HepG2 (cell line): ENCODE results near the gene ASXL1. TPM values are rescaled to one million over a fixed set of nuclear protein-coding genes. Genes with fewer than 3 reads are reported as not detected.
A peak's percentile ranks its signal among the peaks of the same experiment; 100 is the strongest.

ENCODE experiments used
- BRD4 ChIP-seq: sonication (generic); formaldehyde crosslinking; IDR thresholded peaks from 2 replicates; pipeline ENCODE4 v1.4.0; 2020; ENCODE audit warnings: missing genetic modification reagents
- DNMT3B ChIP-seq: conservative IDR thresholded peaks from 2 replicates; pipeline ENCODE4 v1.6.1; 2016; ENCODE audit warnings: missing biosample characterization, control low read depth
- HDAC1 ChIP-seq: sonication (generic); formaldehyde crosslinking; IDR thresholded peaks from 2 replicates; pipeline ENCODE4 v1.5.1; 2020; ENCODE audit warnings: mild to moderate bottlenecking, missing genetic modification reagents
- HNF1B ChIP-seq: sonication (generic); formaldehyde crosslinking; IDR thresholded peaks from 2 replicates; pipeline ENCODE4 v1.5.1; 2020; ENCODE audit warnings: mild to moderate bottlenecking, moderate library complexity, missing genetic modification reagents
- LCORL ChIP-seq, 2 experiments: fragments of 450-650 bp in 1 of 2; sonication (generic) in 1 of 2; formaldehyde crosslinking in 1 of 2; IDR thresholded peaks; 2 replicates each; pipeline versions ENCODE4 v1.5.0 to v1.6.1; 2017 to 2020; ENCODE audit warnings: antibody characterized with exemption in 1 of 2, missing genetic modification reagents in 1 of 2
- NONO ChIP-seq, 2 experiments: fragments of 450-650 bp in 1 of 2; sonication (generic) in 1 of 2; formaldehyde crosslinking in 1 of 2; IDR thresholded peaks in 1 of 2; conservative IDR thresholded peaks in 1 of 2; 2 replicates each; pipeline versions ENCODE4 v1.6.1 to v1.8.0; 2017 to 2022; ENCODE audit warnings: mild to moderate bottlenecking in 1 of 2, missing genetic modification reagents in 1 of 2, moderate library complexity in 1 of 2
- NR2F6 ChIP-seq, 2 experiments: IDR thresholded peaks; 2 replicates each; pipeline ENCODE4 v1.6.1; 2016; ENCODE audit warnings: antibody characterized with exemption in 1 of 2, mild to moderate bottlenecking in 1 of 2
- PAX8 ChIP-seq: sonication (generic); formaldehyde crosslinking; IDR thresholded peaks from 2 replicates; pipeline ENCODE4 v1.8.0; 2022; ENCODE audit warnings: mild to moderate bottlenecking, missing genetic modification reagents, borderline replicate concordance
- RFX5 ChIP-seq: IDR thresholded peaks from 2 replicates; pipeline ENCODE4 v1.6.1; 2011; ENCODE audit warnings: low read depth, low read length, improper control_type of control experiment
- ZFP90 ChIP-seq: sonication (generic); formaldehyde crosslinking; IDR thresholded peaks from 2 replicates; pipeline ENCODE4 v1.8.0; 2022; ENCODE audit warnings: missing genetic modification reagents, mild to moderate bottlenecking, inconsistent platforms, borderline replicate concordance
- ZFP91 ChIP-seq: sonication (generic); formaldehyde crosslinking; IDR thresholded peaks from 2 replicates; pipeline ENCODE4 v1.9.0; 2022; ENCODE audit warnings: missing genetic modification reagents, mild to moderate bottlenecking, borderline replicate concordance
- ZMYM4 ChIP-seq: sonication (generic); formaldehyde crosslinking; IDR thresholded peaks from 2 replicates; pipeline ENCODE4 v1.8.1; 2023; ENCODE audit warnings: mild to moderate bottlenecking, missing genetic modification reagents
- ZNF205 ChIP-seq: IDR thresholded peaks from 2 replicates; pipeline ENCODE4 v1.6.1; 2018; ENCODE audit warnings: missing biosample characterization, missing genetic modification reagents
- ZNF230 ChIP-seq: sonication (generic); formaldehyde crosslinking; IDR thresholded peaks from 2 replicates; pipeline ENCODE4 v1.4.0; 2020; ENCODE audit warnings: mild to moderate bottlenecking, missing genetic modification reagents
- ZNF251 ChIP-seq: sonication (generic); formaldehyde crosslinking; IDR thresholded peaks from 2 replicates; pipeline ENCODE4 v1.9.0; 2021; ENCODE audit warnings: mild to moderate bottlenecking, missing genetic modification reagents
- ZNF331 ChIP-seq: sonication (generic); formaldehyde crosslinking; IDR thresholded peaks from 2 replicates; pipeline ENCODE4 v1.4.0; 2020; ENCODE audit warnings: missing genetic modification reagents
- ZNF605 ChIP-seq: sonication (generic); formaldehyde crosslinking; IDR thresholded peaks from 2 replicates; pipeline ENCODE4 v1.8.0; 2022; ENCODE audit warnings: mild to moderate bottlenecking, missing genetic modification reagents
- ZNF747 ChIP-seq: sonication (generic); formaldehyde crosslinking; IDR thresholded peaks from 2 replicates; pipeline ENCODE4 v1.8.1; 2023; ENCODE audit warnings: missing genetic modification reagents, mild to moderate bottlenecking, borderline replicate concordance
- ZNF784 ChIP-seq: sonication (generic); formaldehyde crosslinking; IDR thresholded peaks from 2 replicates; pipeline ENCODE4 v1.5.1; 2020; ENCODE audit warnings: missing genetic modification reagents, mild to moderate bottlenecking, borderline replicate concordance
- ZNF891 ChIP-seq: sonication (generic); formaldehyde crosslinking; IDR thresholded peaks from 2 replicates; pipeline ENCODE4 v1.5.0; 2020; ENCODE audit warnings: mild to moderate bottlenecking, missing genetic modification reagents
- polyA plus RNA-seq, 8 experiments: library from polyadenylated mRNA; depleted of rRNA in 3 of 8; stranded (reverse) in 7 of 8; unstranded in 1 of 8; fragments of >200 nt; fragmentation: Illumina TruSeq in 4 of 8; extraction: Trizol in 4 of 8; gene quantifications; 2 replicates each; pipeline versions ENCODE4 v1.2.1 to v1.2.3, GENCODE V29; 2011 to 2016; ENCODE audit warnings: low read depth in 4 of 8, missing spikeins in 1 of 8, mixed read lengths in 1 of 8; ENCODE audit not compliant: insufficient read depth in 1 of 8
- total RNA-seq, 5 experiments: library from RNA; depleted of rRNA; stranded (reverse); fragments of >200 nt; fragmentation: Illumina TruSeq; extraction: Trizol; gene quantifications; 2 replicates each; pipeline ENCODE4 v1.2.3, GENCODE V29; 2016; ENCODE audit warnings: low read depth in 1 of 5

Gene ASXL1
- total and polyA plus RNA-seq, 2 of the 13 experiments (the other 11 are each of a cell fraction or from before 2014, with no cell fraction given) = 62.1 to 74.8 TPM

- TF ChIP-seq ZNF784 (CRISPR knock-in tag) (no peak), ZNF605 (CRISPR knock-in tag) (0 out of 2 replicates have a peak, but pooled peaks have one; percentile 47), ZNF331 (no peak), ZNF205 (CRISPR knock-in tag) (no peak), HNF1B (CRISPR knock-in tag) (0 out of 2 replicates have a peak, but pooled peaks have one; percentile 17), HDAC1 (CRISPR knock-in tag) (peak; percentile 1; the same call in 1 of the 2 replicates), RFX5 (0 out of 2 replicates have a peak, but pooled peaks have one; percentile 18), ZNF230 (CRISPR knock-in tag) (0 out of 2 replicates have a peak, but pooled peaks have one; percentile 44), NONO (IDR thresholded peaks at IDR 0.05) (no peak), NONO (CRISPR knock-in tag; conservative IDR thresholded peaks at IDR 0.05) (0 out of 2 replicates have a peak, but pooled peaks have one; percentile 28), ZMYM4 (CRISPR knock-in tag) (0 out of 2 replicates have a peak, but pooled peaks have one; percentile 26), DNMT3B (CRISPR knock-in tag) (no peak), PAX8 (CRISPR knock-in tag) (no peak), ZNF747 (CRISPR knock-in tag) (0 out of 2 replicates have a peak, but pooled peaks have one; percentile 47), ZNF891 (CRISPR knock-in tag) (peak; percentile 5; the same call in 1 of the 2 replicates), LCORL (IDR thresholded peaks at IDR 0.05) (no peak), LCORL (CRISPR knock-in tag; IDR thresholded peaks at IDR 0.05) (peak; percentile 35; the same call in 1 of the 2 replicates), ZFP90 (CRISPR knock-in tag) (0 out of 2 replicates have a peak, but pooled peaks have one; percentile 28), BRD4 (CRISPR knock-in tag) (peak; percentile 39; the same call in 1 of the 2 replicates), ZFP91 (CRISPR knock-in tag) (0 out of 2 replicates have a peak, but pooled peaks have one; percentile 41), NR2F6 (IDR thresholded peaks at IDR 0.05) (no peak), NR2F6 (CRISPR knock-in tag; IDR thresholded peaks at IDR 0.05) (0 out of 2 replicates have a peak, but pooled peaks have one; percentile 5), ZNF251 (CRISPR knock-in tag) (no peak)
These were observed 121.6 kb downstream of the ASXL1 start (continued) for GRCh38 chr20:32479697-32480171.
